Measurements from ENCODE around the gene DEFB131A. TPM values are rescaled to one million over a fixed set of nuclear protein-coding genes. Genes with fewer than 3 reads are reported as not detected.
"Not testable (repeated sequence)": the region's sequence is repeated elsewhere in the genome, so short reads cannot be mapped to it uniquely, and the experiment has no call there.

DEFB131A gene
- total RNA-seq, 2 donors from 2014 or later, result not detected

DNA sequence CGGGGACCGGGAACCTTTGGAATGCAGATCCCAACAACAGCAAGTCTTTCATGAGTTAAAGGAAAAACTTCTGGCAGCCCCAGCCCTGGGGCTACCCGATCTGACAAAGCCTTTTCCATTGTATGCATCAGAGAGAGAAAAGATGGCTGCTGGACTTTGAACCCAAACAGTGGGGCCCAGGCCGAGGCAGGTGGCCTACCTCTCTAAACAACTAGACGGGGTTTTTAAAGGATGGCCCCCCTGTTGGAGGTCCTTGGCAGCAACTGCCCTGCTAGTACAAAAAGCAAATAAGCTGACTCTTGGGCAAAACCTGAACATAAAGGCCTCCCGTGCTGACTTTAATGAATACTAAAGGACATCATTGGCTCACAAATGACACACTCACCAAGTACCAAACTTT is 10.1 kb downstream of the DEFB131A start:
- not testable (repeated sequence) for H3K9me3 ChIP-seq; DNase-seq (ENCODE audit: low spot score); H3K27ac ChIP-seq; H3K4me1 ChIP-seq (ENCODE audit: control insufficient read depth in 1 of 2, low read depth in 2 of 2); H3K36me3 ChIP-seq; H3K27me3 ChIP-seq (replicated peaks; ENCODE audit: insufficient read depth); ATAC-seq (ENCODE audit: insufficient number of reproducible peaks, low FRiP score, low read depth); H3K4me3 ChIP-seq

DNA sequence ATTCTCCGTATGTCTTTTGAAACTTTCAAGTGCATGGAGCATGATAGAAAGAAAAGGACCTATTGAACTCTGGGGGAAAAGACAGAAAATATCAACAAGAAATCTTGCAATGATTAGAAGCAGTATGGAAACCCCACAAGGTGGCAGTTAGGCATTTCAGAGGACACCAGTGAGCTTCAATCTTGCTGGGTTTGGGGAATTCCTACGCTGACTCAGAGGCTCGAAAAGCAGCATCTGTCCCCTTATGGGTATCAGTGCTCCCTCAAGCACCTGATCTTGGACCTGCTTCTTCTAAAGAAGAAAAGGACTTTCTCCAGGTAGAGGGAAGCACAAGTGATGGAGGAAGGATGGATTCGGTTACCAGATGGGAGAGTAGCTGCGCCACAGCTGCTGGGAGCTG is 10.8 kb downstream of the DEFB131A start:
- not testable (repeated sequence) for DNase-seq (ENCODE audit: low spot score); H3K4me3 ChIP-seq; H3K27me3 ChIP-seq (replicated peaks; ENCODE audit: insufficient read depth); H3K4me1 ChIP-seq (ENCODE audit: control insufficient read depth in 1 of 2, low read depth in 2 of 2); ATAC-seq (ENCODE audit: insufficient number of reproducible peaks, low FRiP score, low read depth); H3K36me3 ChIP-seq; H3K27ac ChIP-seq; H3K9me3 ChIP-seq

DNA sequence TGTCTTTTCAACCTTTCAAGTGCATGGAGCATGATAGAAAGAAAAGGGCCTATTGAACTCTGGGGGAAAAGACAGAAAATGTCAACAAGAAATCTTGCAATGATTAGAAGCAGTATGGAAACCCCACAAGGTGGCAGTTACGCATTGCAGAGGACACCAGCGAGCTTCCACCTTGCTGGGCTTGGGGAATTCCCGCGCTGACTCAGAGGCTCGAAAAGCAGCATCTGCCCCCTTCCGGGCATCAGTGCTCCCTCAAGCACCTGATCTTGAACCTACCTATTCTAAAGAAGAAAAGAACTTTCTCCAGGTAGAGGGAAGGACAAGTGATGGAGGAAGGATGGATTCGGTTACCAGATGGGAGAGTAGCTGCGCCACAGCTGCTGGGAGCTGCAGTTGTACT is 35.3 kb downstream of the DEFB131A start:
- not testable (repeated sequence) for H3K27me3 ChIP-seq (replicated peaks; ENCODE audit: insufficient read depth); H3K9me3 ChIP-seq; H3K27ac ChIP-seq; H3K4me3 ChIP-seq; H3K4me1 ChIP-seq (ENCODE audit: control insufficient read depth in 1 of 2, low read depth in 2 of 2); ATAC-seq (ENCODE audit: insufficient number of reproducible peaks, low FRiP score, low read depth); H3K36me3 ChIP-seq; DNase-seq (ENCODE audit: low spot score)

DNA sequence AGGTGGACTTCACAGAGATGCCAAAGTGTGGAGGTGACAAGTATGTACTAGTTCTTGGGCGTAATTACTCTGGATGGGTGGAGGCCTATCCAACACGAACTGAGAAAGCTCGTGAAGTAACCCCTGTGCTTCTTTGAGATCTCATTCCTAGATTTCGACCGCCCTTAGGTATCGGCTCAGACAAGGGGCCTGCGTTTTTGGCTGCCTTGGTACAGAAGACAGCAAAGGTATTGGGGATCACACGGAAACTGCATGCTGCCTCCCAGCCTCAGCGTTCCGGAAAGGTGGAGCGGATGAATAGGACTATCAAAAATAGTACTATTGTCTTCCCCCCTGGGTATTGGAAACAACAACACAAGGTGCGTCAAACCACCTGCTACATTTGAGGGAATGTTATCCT is 35.9 kb downstream of the DEFB131A start:
- not testable (repeated sequence) for H3K27me3 ChIP-seq (replicated peaks; ENCODE audit: insufficient read depth); DNase-seq (ENCODE audit: low spot score); H3K36me3 ChIP-seq; H3K9me3 ChIP-seq; H3K4me3 ChIP-seq; H3K4me1 ChIP-seq (ENCODE audit: control insufficient read depth in 1 of 2, low read depth in 2 of 2); H3K27ac ChIP-seq; ATAC-seq (ENCODE audit: insufficient number of reproducible peaks, low FRiP score, low read depth)

DNA sequence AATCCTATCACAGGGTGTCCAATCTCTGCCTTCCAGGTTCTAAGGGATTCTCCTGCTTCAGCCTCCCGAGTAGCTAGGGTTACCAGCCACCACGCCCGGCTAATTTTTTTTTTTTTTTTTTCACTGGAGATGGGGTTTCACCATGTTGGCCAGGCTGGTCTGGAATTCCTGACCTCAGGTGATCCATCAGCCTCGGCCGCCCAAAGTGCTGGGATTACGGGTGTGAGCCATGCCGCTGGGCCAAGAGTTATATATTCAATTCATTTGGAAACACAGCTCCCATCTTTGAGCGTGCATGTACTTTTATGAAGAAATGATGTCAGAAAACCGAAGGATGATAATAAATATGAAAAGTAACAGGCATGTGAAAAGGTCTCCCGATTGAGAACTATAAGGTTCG is 38.7 kb downstream of the DEFB131A start:
- H3K9me3 ChIP-seq; H3K36me3 ChIP-seq; H3K4me1 ChIP-seq (ENCODE audit: control insufficient read depth in 1 of 2, low read depth in 2 of 2); H3K27ac ChIP-seq; ATAC-seq (ENCODE audit: insufficient number of reproducible peaks, low FRiP score, low read depth); H3K27me3 ChIP-seq (replicated peaks; ENCODE audit: insufficient read depth); H3K4me3 ChIP-seq; DNase-seq (ENCODE audit: low spot score): not testable (repeated sequence)

DNA sequence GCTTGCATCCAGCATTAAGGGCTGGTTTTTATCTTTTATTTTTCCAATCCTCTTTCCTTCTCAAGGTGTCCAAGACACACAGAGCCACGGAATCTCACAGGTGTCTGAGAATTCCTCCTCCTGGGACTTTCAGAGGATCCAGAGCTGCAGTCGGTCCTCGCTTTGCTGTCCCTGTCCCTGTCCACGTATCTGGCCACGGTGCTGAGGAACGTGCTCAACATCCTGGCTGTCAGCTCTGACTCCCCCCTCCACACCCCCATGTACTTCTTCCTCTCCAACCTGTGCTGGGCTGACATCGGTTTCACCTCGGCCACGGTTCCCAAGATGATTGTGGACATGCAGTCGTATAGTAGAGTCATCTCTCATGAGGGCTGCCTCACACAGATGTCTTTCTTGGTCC is 39.5 kb downstream of the DEFB131A start:
- not testable (repeated sequence) for H3K4me1 ChIP-seq (ENCODE audit: control insufficient read depth in 1 of 2, low read depth in 2 of 2); DNase-seq (ENCODE audit: low spot score); ATAC-seq (ENCODE audit: insufficient number of reproducible peaks, low FRiP score, low read depth); H3K4me3 ChIP-seq; H3K27ac ChIP-seq; H3K36me3 ChIP-seq; H3K27me3 ChIP-seq (replicated peaks; ENCODE audit: insufficient read depth); H3K9me3 ChIP-seq

DNA sequence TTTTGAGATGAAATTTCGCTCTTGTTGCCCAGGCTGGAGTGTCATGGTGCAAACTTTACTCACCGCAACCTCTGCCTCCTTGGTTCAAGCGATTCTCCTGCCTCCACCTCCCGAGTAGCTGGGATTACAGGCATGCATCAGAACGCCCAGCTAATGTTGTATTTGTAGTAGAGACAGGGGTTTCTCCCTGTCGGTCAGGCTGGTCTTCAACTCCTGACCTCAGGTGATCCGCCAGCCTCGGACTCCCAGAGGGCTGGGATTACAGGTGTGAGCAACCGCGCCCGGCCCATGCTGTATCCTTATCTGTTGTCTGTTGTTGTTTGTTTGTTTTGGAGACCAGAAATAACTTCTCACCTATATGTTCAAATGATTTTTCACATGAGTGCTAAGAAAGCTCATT is 42.7 kb downstream of the DEFB131A start:
- H3K36me3 ChIP-seq; H3K9me3 ChIP-seq; H3K4me3 ChIP-seq; H3K4me1 ChIP-seq (ENCODE audit: control insufficient read depth in 1 of 2, low read depth in 2 of 2); H3K27me3 ChIP-seq (replicated peaks; ENCODE audit: insufficient read depth); DNase-seq (ENCODE audit: low spot score); ATAC-seq (ENCODE audit: insufficient number of reproducible peaks, low FRiP score, low read depth); H3K27ac ChIP-seq: not testable (repeated sequence)

DNA sequence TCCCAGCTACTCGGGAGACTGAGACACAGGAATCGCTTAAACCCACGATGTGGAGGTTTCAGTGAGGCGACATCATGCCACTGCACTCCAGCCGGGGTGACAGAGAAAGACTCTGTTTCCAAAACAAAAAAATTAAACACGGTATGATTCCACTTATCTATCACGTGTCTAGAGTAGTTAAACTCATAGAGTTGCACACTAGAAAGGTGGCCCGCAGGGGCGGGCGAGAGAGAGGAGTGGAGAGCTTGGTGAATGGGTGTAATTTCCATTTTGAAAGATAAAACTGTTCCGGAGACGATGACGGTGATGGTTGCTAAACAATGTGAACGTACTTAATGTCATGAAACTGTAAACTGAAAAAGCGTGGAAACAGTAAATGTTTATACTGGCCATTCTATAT is 44.6 kb downstream of the DEFB131A start:
- not testable (repeated sequence) for H3K4me3 ChIP-seq; H3K36me3 ChIP-seq; ATAC-seq (ENCODE audit: insufficient number of reproducible peaks, low FRiP score, low read depth); DNase-seq (ENCODE audit: low spot score); H3K27ac ChIP-seq; H3K27me3 ChIP-seq (replicated peaks; ENCODE audit: insufficient read depth); H3K4me1 ChIP-seq (ENCODE audit: control insufficient read depth in 1 of 2, low read depth in 2 of 2); H3K9me3 ChIP-seq

DNA sequence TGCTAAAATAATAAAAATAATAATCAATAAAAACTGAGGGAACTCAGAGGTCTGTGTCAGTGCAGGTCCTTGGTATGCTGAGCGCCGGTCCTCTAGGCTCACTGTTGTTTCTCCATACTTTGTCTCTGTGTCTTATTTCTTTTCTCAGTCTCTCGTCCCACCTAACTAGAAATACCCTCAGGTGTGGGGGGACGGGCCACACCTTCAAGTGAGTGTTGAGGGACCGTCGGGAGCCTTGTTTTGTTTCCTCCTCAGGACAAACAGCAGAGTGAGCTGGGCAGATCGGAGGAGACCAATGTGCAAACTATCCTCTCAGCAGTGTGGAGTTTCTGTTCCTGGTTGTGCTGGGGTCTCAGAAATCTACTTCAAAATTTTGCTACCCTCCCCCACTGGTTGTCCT is 46.3 kb downstream of the DEFB131A start:
- ATAC-seq (ENCODE audit: insufficient number of reproducible peaks, low FRiP score, low read depth); H3K4me1 ChIP-seq (ENCODE audit: control insufficient read depth in 1 of 2, low read depth in 2 of 2); H3K27ac ChIP-seq; H3K9me3 ChIP-seq; H3K4me3 ChIP-seq; H3K27me3 ChIP-seq (replicated peaks; ENCODE audit: insufficient read depth); H3K36me3 ChIP-seq; DNase-seq (ENCODE audit: low spot score): not testable (repeated sequence)

DNA sequence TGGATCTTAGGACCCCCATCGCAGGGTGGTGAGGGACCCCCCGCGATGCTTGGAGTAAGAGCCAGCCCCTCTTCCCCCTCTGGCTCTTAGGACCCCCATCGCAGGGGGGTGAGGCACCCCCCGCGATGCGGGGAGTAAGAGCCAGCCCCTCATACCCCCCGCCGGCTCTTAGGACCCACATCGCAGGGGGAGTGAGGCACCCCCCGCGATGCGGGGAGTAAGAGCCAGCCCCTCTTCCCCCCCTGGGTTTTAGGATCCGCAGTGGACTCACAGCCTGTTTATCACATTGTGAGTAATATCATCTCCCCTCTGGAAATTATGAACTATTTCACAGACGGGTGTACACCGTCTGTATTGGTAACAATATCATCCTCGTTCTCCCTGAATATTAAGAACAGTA is 46.8 kb downstream of the DEFB131A start:
- not testable (repeated sequence) for H3K36me3 ChIP-seq; H3K9me3 ChIP-seq; DNase-seq (ENCODE audit: low spot score); H3K27me3 ChIP-seq (replicated peaks; ENCODE audit: insufficient read depth); H3K4me1 ChIP-seq (ENCODE audit: control insufficient read depth in 1 of 2, low read depth in 2 of 2); H3K27ac ChIP-seq; H3K4me3 ChIP-seq; ATAC-seq (ENCODE audit: insufficient number of reproducible peaks, low FRiP score, low read depth)

DNA sequence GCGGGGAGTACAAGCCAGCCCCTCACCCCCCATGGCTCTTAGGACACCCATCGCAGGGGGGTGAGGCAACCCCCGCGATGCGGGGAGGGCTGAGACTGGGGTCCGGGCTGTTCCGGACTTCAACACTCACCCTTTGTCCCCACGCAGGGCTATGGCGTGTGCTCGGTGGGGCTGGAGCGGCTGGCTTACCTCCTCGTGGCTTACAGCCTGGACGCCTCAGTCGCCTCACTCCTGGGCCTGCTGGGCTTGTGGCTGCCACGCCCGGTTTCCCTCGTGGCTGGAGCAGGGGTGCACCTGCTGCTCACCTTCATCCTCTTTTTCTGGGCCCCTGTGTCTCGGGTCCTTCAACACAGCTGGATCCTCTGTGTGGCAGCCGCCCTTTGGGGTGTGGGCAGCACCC is 49.4 kb downstream of the DEFB131A start:
- not testable (repeated sequence) for H3K4me1 ChIP-seq (ENCODE audit: control insufficient read depth in 1 of 2, low read depth in 2 of 2); H3K27me3 ChIP-seq (replicated peaks; ENCODE audit: insufficient read depth); H3K36me3 ChIP-seq; DNase-seq (ENCODE audit: low spot score); H3K9me3 ChIP-seq; H3K27ac ChIP-seq; H3K4me3 ChIP-seq; ATAC-seq (ENCODE audit: insufficient number of reproducible peaks, low FRiP score, low read depth)

DNA sequence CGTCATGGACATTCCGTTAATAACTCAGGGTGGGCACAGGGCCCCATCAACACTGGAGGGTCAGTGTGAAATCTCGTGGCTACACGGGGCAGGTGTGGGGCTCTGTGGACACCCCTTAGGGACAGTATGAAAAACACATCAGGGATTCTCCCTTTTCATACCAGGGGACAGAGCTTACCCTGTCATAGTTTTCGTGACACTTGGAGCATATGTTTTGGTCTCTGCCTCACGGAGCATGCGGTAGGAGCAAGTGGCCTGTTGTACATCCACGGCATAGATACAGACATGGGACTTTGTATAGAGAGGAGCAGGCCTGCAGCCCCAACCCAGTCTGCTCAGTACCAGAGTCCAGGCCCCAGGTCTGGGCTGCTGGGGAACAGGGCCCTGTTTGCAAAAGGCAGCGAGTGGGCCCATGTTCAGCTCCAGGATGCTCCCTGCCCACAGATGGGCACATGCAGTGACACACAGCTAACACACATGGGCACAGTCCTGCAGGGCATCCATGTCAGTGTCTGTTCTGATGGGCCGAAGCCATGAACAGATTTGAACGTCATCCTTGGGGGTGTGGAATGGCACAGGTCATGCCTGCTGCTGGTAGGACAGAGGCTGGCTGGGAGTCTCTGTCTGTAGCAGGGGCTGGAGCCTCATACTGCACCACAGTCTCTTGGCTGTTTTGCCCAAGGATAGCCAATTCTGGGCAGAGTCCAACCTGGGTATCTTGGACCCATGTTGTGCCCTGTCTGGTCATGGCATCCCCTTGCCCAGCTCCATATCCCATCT is 50.2 kb downstream of the DEFB131A start:
- not testable (repeated sequence) for ATAC-seq (ENCODE audit: insufficient number of reproducible peaks, low FRiP score, low read depth); H3K27ac ChIP-seq; H3K4me1 ChIP-seq (ENCODE audit: control insufficient read depth in 1 of 2, low read depth in 2 of 2); H3K36me3 ChIP-seq; H3K27me3 ChIP-seq (replicated peaks; ENCODE audit: insufficient read depth); H3K9me3 ChIP-seq; DNase-seq (ENCODE audit: low spot score); H3K4me3 ChIP-seq
